HUES6 (cell line): Measurements from ENCODE around the gene GRIK3.

Experiments
- H3K27ac ChIP-seq: 2 replicates; pipeline ENCODE4 v1.7.0; 2013; ENCODE audit warnings: low read depth, mild to moderate bottlenecking, low read length, inconsistent platforms
- H3K27me3 ChIP-seq: 2 replicates; pipeline ENCODE4 v1.6.1; 2013; ENCODE audit warnings: low read length; ENCODE audit not compliant: control insufficient read depth, insufficient read depth
- H3K36me3 ChIP-seq: 2 replicates; pipeline ENCODE4 v1.6.1; 2013; ENCODE audit warnings: low read length; ENCODE audit not compliant: control insufficient read depth, insufficient read depth
- H3K4me1 ChIP-seq: 2 replicates; pipeline ENCODE4 v1.6.1; 2013; ENCODE audit warnings: low read length; ENCODE audit not compliant: control insufficient read depth, insufficient read depth
- H3K4me3 ChIP-seq: 2 replicates; pipeline ENCODE4 v1.5.1; 2013; ENCODE audit warnings: low read depth, low read length
- H3K9ac ChIP-seq: one replicate; pipeline ENCODE4 v1.6.1; 2013; ENCODE audit warnings: mild to moderate bottlenecking, low read length
- H3K9me3 ChIP-seq: 2 replicates; pipeline ENCODE4 v1.6.1; 2013; ENCODE audit warnings: low read depth, low read length; ENCODE audit not compliant: control insufficient read depth, insufficient read depth

GRIK3 gene

DNA sequence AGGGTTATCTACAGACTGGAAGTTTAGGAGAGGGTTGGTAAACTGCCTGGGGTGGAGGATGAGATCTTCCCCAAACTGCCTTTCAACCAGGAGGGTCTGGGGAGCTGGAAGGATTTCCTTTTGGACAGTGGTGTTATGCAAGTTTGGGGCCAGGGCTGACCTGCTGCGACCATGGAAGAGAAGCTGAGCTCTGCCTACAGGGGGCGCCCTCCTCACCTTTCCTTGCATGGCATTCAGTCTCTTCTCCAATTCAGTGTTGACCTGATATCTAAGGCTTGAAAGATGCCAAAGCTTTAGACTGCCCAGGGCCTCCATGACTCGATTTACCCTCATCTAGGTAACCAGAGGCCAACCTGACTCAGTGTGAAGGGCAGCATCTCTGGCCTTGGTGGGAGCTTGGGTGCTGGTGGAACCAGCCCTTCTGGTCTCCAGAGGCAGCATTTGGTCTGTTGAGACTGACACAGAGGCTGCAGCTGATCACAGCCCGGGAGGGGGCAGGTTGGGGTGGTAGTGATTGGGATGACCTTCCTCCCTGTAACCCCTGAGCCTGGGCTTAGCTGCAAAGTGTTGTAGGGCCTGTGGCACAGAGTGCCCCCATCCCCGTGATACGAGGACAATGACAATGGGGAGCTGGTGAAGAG, 170.0 kb downstream of the GRIK3 start:
- H3K27me3 ChIP-seq, result no peaks in the 10 kb centered on the region
- no peak overlapping the region for H3K9ac ChIP-seq
- H3K27ac ChIP-seq, result no peak overlapping the region
- H3K4me3 ChIP-seq, result no peak overlapping the region
- H3K9me3 ChIP-seq, result no peaks in the 10 kb centered on the region
- no peaks in the 10 kb centered on the region for H3K36me3 ChIP-seq
- H3K4me1 ChIP-seq, result 0 out of 2 replicates have a peak, but pooled peaks cover 3% of the 10 kb centered on the region

- Histone ChIP-seq H3K4me3 (no peak overlapping the region), H3K27me3 (no peaks in the 10 kb centered on the region), H3K36me3 (no peaks in the 10 kb centered on the region), H3K4me1 (0 out of 2 replicates have a peak, but pooled peaks cover 3% of the 10 kb centered on the region), H3K9ac (no peak overlapping the region), H3K9me3 (no peaks in the 10 kb centered on the region), H3K27ac (no peak overlapping the region)
Measured at GRCh38 chr1:36863500-36863899, 170.8 kb downstream of the GRIK3 start.

DNA sequence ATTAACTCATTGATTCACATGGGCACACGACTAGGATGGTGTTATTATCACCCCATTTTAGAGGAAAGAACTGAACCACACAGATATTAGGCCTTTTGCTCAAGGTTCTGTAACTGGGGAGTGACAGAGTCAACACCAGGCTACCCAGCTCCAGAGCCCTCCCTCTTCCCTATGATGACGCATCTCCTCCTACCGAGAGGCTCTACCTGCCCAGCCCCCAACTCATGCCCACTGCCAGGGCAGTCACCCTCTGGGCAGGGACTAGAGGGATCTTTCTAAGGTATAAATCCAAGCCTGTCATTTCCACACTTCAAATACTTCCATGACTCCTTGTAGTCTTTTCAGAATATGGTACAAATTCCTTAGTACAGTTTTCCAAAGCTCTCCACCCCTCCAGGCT, 171.3 kb downstream of the GRIK3 start:
- H3K27me3 ChIP-seq, result no peaks in the 10 kb centered on the region
- H3K9ac ChIP-seq, result no peak overlapping the region
- no peak overlapping the region for H3K27ac ChIP-seq
- no peaks in the 10 kb centered on the region for H3K36me3 ChIP-seq
- no peaks in the 10 kb centered on the region for H3K9me3 ChIP-seq
- H3K4me3 ChIP-seq, result no peak overlapping the region
- H3K4me1 ChIP-seq, result 0 out of 2 replicates have a peak, but pooled peaks cover 3% of the 10 kb centered on the region

- H3K9ac ChIP-seq, result no peak overlapping the region
- H3K27ac ChIP-seq, result no peak overlapping the region
- no peaks in the 10 kb centered on the region for H3K36me3 ChIP-seq
- H3K4me3 ChIP-seq, result no peak overlapping the region
- no peaks in the 10 kb centered on the region for H3K9me3 ChIP-seq
- peaks cover 20% of the 10 kb centered on the region for H3K4me1 ChIP-seq
- H3K27me3 ChIP-seq, result no peaks in the 10 kb centered on the region; the same call in 1 of the 2 replicates
Measured at GRCh38 chr1:36861375-36861774, 172.9 kb downstream of the GRIK3 start.

DNA sequence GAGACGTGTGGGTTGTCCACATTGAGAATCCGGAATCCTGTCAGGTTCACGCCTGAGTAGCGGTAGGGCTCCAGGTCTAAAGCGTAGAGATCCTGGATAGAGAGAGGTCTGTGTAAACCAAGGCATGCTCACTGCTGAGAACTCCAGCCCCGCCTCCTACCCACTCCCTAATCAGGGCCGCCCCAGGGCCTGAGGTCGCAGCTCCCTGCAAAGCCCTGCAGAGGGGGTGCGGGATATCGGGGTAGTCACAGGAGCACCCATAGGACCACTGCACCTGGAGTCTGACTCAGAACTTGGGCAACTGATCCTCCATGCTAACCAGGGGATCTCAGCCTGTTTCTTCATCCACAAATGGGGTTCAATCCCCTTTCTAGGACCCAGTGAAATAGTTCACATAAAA, 174.4 kb downstream of the GRIK3 start:
- Histone ChIP-seq H3K36me3 (no peaks in the 10 kb centered on the region), H3K9me3 (no peaks in the 10 kb centered on the region), H3K9ac (no peak overlapping the region), H3K4me1 (peaks cover 34% of the 10 kb centered on the region), H3K27me3 (no peaks in the 10 kb centered on the region; the same call in 1 of the 2 replicates), H3K4me3 (no peak overlapping the region), H3K27ac (no peak overlapping the region)

GRCh38 chr1:36858981-36859380, 175.3 kb downstream of the GRIK3 start:
- H3K36me3 ChIP-seq, result no peaks in the 10 kb centered on the region
- no peaks in the 10 kb centered on the region; the same call in 1 of the 2 replicates for H3K27me3 ChIP-seq
- no peak overlapping the region for H3K9ac ChIP-seq

DNA sequence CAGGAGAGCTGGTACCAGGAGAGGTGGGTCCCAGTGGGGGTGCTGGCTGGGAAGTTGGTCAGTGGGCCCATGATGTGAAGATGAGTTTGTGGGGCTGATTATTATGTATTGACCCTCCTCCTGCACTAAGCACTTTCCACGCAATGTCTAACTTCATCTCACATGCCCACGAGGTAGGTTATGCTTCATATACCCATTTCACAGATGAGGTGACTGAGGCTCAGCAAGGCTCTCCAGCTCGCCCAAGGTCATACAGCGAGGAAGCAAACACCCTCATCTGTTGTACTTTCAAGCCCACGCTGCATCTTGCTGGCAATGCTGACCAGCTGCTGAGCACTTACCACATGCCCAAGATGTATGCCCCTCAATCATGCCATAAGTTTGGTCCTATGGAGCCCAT, 175.8 kb downstream of the GRIK3 start:
- Histone ChIP-seq H3K4me1 (peaks cover 34% of the 10 kb centered on the region), H3K27me3 (no peaks in the 10 kb centered on the region; the same call in 1 of the 2 replicates), H3K36me3 (no peaks in the 10 kb centered on the region), H3K9me3 (no peaks in the 10 kb centered on the region), H3K9ac (no peak overlapping the region), H3K27ac (no peak overlapping the region), H3K4me3 (no peak overlapping the region)

More at GRCh38 chr1:36858981-36859380, 175.3 kb downstream of the GRIK3 start:
- Histone ChIP-seq H3K4me1 (peaks cover 36% of the 10 kb centered on the region), H3K9me3 (no peaks in the 10 kb centered on the region), H3K4me3 (no peak overlapping the region), H3K27ac (no peak overlapping the region)

DNA sequence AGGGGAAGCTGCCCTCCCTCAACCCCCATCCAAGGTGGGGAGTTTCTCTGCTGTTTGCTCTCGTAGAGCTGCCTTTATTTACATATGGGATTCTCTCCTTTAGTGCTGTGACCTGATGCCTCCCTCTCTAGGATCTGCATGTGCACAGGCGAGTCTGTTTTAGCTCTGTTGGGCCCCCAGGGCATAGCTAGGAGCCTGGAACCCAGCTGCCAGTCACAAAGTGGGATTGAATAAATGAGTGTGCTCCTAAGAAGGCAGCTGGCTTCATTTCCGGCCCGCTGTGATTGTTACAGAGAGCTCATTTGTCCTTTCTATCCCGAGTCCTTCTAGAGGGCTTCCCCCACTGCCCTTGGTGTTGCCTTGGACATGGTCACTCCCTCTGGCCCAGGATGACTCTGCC, 176.6 kb downstream of the GRIK3 start:
- Histone ChIP-seq H3K27ac (no peak overlapping the region), H3K4me3 (no peak overlapping the region), H3K4me1 (peaks cover 34% of the 10 kb centered on the region), H3K27me3 (no peaks in the 10 kb centered on the region; the same call in 1 of the 2 replicates), H3K36me3 (no peaks in the 10 kb centered on the region), H3K9me3 (no peaks in the 10 kb centered on the region), H3K9ac (no peak overlapping the region)

GRCh38 chr1:36855699-36856494, 178.4 kb downstream of the GRIK3 start:
- Histone ChIP-seq H3K27ac (no peak overlapping the region), H3K9ac (no peak overlapping the region), H3K4me3 (no peak overlapping the region), H3K36me3 (no peaks in the 10 kb centered on the region), H3K27me3 (no peaks in the 10 kb centered on the region; the same call in 1 of the 2 replicates), H3K9me3 (no peaks in the 10 kb centered on the region), H3K4me1 (peaks cover 34% of the 10 kb centered on the region)

DNA sequence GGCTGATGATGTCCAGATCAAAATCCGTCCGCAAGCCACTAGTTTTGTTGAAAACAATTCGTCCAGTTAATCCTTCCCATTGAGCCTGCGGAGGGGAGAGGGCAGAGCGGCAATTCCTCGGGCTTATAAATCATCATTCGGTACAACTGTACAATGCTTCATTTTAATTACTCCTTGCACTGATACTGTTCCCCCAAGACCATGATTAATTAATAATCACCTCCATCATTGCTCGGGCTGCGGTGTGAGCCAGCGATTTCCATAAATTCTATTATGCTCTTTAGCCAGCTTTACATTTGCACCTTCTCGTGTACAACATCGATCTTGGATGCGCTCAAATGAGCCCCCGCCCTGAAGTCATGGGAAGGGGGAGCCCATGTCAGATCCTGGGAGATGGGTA, 180.7 kb downstream of the GRIK3 start:
- no peaks in the 10 kb centered on the region; the same call in 1 of the 2 replicates for H3K27me3 ChIP-seq
- H3K4me1 ChIP-seq, result peaks cover 34% of the 10 kb centered on the region
- no peaks in the 10 kb centered on the region for H3K36me3 ChIP-seq

GRCh38 chr1:36852586-36852985, 181.7 kb downstream of the GRIK3 start:
- Histone ChIP-seq H3K27me3 (no peaks in the 10 kb centered on the region; the same call in 1 of the 2 replicates), H3K4me1 (peaks cover 37% of the 10 kb centered on the region)

More for the DNA sequence above, 180.7 kb downstream of the GRIK3 start:
- no peak overlapping the region for H3K9ac ChIP-seq
- H3K4me3 ChIP-seq, result no peak overlapping the region
- no peaks in the 10 kb centered on the region for H3K9me3 ChIP-seq
- no peak overlapping the region for H3K27ac ChIP-seq

More at GRCh38 chr1:36852586-36852985, 181.7 kb downstream of the GRIK3 start:
- no peak overlapping the region for H3K27ac ChIP-seq
- no peaks in the 10 kb centered on the region for H3K9me3 ChIP-seq
- no peaks in the 10 kb centered on the region for H3K36me3 ChIP-seq
- no peak overlapping the region for H3K9ac ChIP-seq
- H3K4me3 ChIP-seq, result no peak overlapping the region
